CD4-positive, alpha-beta T cell (primary cell): ENCODE data around the gene WDR35. TPM values are rescaled to one million over a fixed set of nuclear protein-coding genes. Genes with fewer than 3 reads are reported as not detected.

ENCODE experiments used
- ATAC-seq: fragments of 200-7000 bp; cut with Tn5 transposase; one replicate; pipeline ENCODE4 v1.10.0; 2022; ENCODE audit warnings: mild to moderate bottlenecking; ENCODE audit not compliant: poor library complexity
- CTCF ChIA-PET: fragments of 350-600 bp; sonication (Branson Sonifier 250); formaldehyde crosslinking; loops from one replicate; lab custom pipeline; 2021; ENCODE audit warnings: antibody characterized with exemption, inconsistent platforms; lab: Charles Lee
- POLR2A ChIA-PET: fragments of 350-600 bp; sonication (Branson Sonifier 250); formaldehyde crosslinking; loops from one replicate; lab custom pipeline; 2021; ENCODE audit warnings: antibody characterized with exemption, inconsistent platforms; lab: Charles Lee
- DNase-seq, 14 experiments: peaks; one replicate each; pipeline ENCODE4 v3.0.0-alpha.2; 2013 to 2020; ENCODE audit warnings: mixed read lengths in 2 of 14
- H3K27ac ChIP-seq, 2 donors: one replicate each; pipeline versions ENCODE4 v1.5.1 to v1.7.0; 2013; ENCODE audit warnings: low read length in 2 of 2, low read depth in 1 of 2, mild to moderate bottlenecking in 1 of 2
- H3K27me3 ChIP-seq, 2 experiments: 1 replicate in 1 of 2; 2 replicates in 1 of 2; pipeline versions ENCODE4 v1.6.1 to v1.7.0; 2013; ENCODE audit warnings: low read length in 2 of 2, control low read depth in 1 of 2, mild to moderate bottlenecking in 1 of 2, moderate library complexity in 1 of 2; ENCODE audit not compliant: insufficient read depth in 2 of 2, control insufficient read depth in 1 of 2
- H3K36me3 ChIP-seq: one replicate; pipeline ENCODE4 v1.6.1; 2013; ENCODE audit warnings: low read length, control low read depth; ENCODE audit not compliant: insufficient read depth
- H3K4me1 ChIP-seq: one replicate; pipeline ENCODE4 v1.6.1; 2013; ENCODE audit warnings: low read length, control low read depth; ENCODE audit not compliant: insufficient read depth
- H3K4me3 ChIP-seq: one replicate; pipeline ENCODE4 v1.5.1; 2013; ENCODE audit warnings: mild to moderate bottlenecking, low read length, moderate library complexity
- H3K9me3 ChIP-seq, 2 experiments: 1 replicate in 1 of 2; 2 replicates in 1 of 2; pipeline versions ENCODE4 v1.6.1 to v1.7.0; 2013; ENCODE audit warnings: low read length in 2 of 2, mild to moderate bottlenecking in 2 of 2, control low read depth in 1 of 2, moderate library complexity in 1 of 2; ENCODE audit not compliant: control insufficient read depth in 1 of 2, insufficient read depth in 1 of 2
- H3K27ac Mint-ChIP-seq: one replicate; pipeline ENCODE4 v1.8.0; 2020; ENCODE audit warnings: mixed read lengths
- H3K27me3 Mint-ChIP-seq: one replicate; pipeline ENCODE4 v1.8.0; 2021; ENCODE audit warnings: mixed read lengths
- H3K36me3 Mint-ChIP-seq: one replicate; pipeline ENCODE4 v1.8.0; 2021; ENCODE audit warnings: low read depth, mixed read lengths
- H3K4me1 Mint-ChIP-seq: one replicate; pipeline ENCODE4 v1.8.0; 2021; ENCODE audit warnings: low read depth, mixed read lengths
- H3K4me3 Mint-ChIP-seq: one replicate; pipeline ENCODE4 v1.8.0; 2020; ENCODE audit warnings: mild to moderate bottlenecking, mixed read lengths
- H3K9me3 Mint-ChIP-seq: one replicate; pipeline ENCODE4 v1.8.0; 2020; ENCODE audit warnings: mixed read lengths
- intact Hi-C, 2 experiments: fragments of 100-400 bp; cut with DNase I in 1 of 2; cut with micrococcal nuclease in 1 of 2; formaldehyde crosslinking; loops; one replicate each; pipeline versions ENCODE4 v1.15.1 to v1.9.0; 2023 to 2025; cut with DNase I, micrococcal nuclease
- total RNA-seq, 174 experiments: library from RNA in 2 of 174; stranded (reverse) in 2 of 174; gene quantifications; one replicate each; pipeline ENCODE4 v1.2.3 and lab custom pipeline; 2021 to 2026
- TF ChIP-seq, protein P1 (sequence below): fragments of 200-600 bp; IDR thresholded peaks from one replicate; pipeline ENCODE4 v1.8.0; 2022; ENCODE audit warnings: antibody characterized with exemption, mild to moderate bottlenecking

The WDR35 gene
- total RNA-seq, 2 experiments from 2014 or later, result 2.8 to 3.2 TPM

DNA sequence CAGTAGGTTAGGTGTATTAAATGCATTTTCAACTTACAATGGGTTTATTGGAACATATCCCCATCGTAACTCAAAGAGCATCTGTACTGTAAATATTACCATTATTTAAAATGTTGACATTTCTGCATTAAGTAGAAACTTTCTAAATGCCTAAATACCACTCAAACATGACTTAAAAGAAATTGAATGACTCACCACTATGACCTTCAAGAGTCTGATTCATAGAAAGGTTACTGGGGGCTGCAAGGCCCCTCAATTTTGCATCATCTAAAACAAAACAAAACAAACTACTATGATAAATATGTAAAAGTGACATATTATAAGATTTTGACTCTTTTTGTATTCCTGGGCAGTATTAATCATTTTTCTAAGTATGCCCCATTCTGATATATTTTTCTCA, 7.6 kb downstream of the WDR35 start:
- Histone ChIP-seq H3K4me1 (no peaks in the 10 kb centered on the region), H3K27ac (no peak overlapping the region), H3K9me3 (no peaks in the 10 kb centered on the region), H3K27me3 (no peaks in the 10 kb centered on the region), H3K36me3 (peaks cover 6% of the 10 kb centered on the region), H3K4me3 (no peak overlapping the region)
- POLR2A ChIA-PET, result no interaction called here
- DNase-seq (no peak), ATAC-seq (no peak)
- TF ChIP-seq, protein P1, sequence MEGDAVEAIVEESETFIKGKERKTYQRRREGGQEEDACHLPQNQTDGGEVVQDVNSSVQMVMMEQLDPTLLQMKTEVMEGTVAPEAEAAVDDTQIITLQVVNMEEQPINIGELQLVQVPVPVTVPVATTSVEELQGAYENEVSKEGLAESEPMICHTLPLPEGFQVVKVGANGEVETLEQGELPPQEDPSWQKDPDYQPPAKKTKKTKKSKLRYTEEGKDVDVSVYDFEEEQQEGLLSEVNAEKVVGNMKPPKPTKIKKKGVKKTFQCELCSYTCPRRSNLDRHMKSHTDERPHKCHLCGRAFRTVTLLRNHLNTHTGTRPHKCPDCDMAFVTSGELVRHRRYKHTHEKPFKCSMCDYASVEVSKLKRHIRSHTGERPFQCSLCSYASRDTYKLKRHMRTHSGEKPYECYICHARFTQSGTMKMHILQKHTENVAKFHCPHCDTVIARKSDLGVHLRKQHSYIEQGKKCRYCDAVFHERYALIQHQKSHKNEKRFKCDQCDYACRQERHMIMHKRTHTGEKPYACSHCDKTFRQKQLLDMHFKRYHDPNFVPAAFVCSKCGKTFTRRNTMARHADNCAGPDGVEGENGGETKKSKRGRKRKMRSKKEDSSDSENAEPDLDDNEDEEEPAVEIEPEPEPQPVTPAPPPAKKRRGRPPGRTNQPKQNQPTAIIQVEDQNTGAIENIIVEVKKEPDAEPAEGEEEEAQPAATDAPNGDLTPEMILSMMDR, result no peak
- Mint-ChIP-seq H3K4me3 (no peak overlapping the region), H3K27me3 (no peaks in the 10 kb centered on the region), H3K36me3 (peaks cover 22% of the 10 kb centered on the region), H3K9me3 (no peaks in the 10 kb centered on the region), H3K27ac (no peak overlapping the region), H3K4me1 (no peaks in the 10 kb centered on the region)
- intact Hi-C loops, result loop anchor here in 1 of 2 experiments (10.0 kb wide), 1 partner anchor 77 kb away; the partner anchor contains the start of gene TTC32
- CTCF ChIA-PET, result no interaction called here

DNA sequence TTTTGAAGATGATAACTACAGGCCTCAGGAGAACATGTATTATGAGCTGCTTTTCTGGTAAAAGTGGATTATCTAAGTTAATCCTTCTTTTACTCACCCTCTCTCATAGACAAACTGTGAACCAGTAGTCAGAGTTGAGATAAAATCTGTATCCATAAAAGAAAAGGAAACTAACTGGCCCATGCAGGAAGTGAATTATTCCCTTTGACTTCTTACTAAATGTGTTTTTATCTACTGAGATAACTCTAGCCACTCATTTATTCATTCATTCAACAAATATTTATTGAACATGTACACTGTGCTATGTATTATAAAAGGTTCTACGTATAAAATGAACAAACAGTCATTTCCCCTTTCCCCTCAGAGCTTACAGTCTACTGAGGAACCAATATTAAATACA, 10.0 kb downstream of the WDR35 start:
- Histone ChIP-seq H3K4me1 (no peaks in the 10 kb centered on the region), H3K27me3 (no peaks in the 10 kb centered on the region), H3K4me3 (no peak overlapping the region), H3K27ac (no peak overlapping the region), H3K36me3 (peaks cover 6% of the 10 kb centered on the region), H3K9me3 (no peaks in the 10 kb centered on the region)
- H3K36me3 Mint-ChIP-seq, result peaks cover 25% of the 10 kb centered on the region
- TF ChIP-seq, protein P1, result no peak
- no peaks in the 10 kb centered on the region for H3K27me3 Mint-ChIP-seq
- no peak for DNase-seq
- no peak for ATAC-seq
- ChIA-PET CTCF (interaction anchor here (0.7 kb wide), 1 partner anchor 39 kb away, joined by 3 read pairs; no protein-coding TSS in a partner anchor), POLR2A (no interaction called here)
- no peak overlapping the region for H3K27ac Mint-ChIP-seq
- intact Hi-C loops, result loop anchor here in 1 of 2 experiments (10.0 kb wide), 1 partner anchor 75 kb away; the partner anchor contains the start of gene TTC32
- no peaks in the 10 kb centered on the region for H3K4me1 Mint-ChIP-seq
- H3K4me3 Mint-ChIP-seq, result no peak overlapping the region
- no peaks in the 10 kb centered on the region for H3K9me3 Mint-ChIP-seq

DNA sequence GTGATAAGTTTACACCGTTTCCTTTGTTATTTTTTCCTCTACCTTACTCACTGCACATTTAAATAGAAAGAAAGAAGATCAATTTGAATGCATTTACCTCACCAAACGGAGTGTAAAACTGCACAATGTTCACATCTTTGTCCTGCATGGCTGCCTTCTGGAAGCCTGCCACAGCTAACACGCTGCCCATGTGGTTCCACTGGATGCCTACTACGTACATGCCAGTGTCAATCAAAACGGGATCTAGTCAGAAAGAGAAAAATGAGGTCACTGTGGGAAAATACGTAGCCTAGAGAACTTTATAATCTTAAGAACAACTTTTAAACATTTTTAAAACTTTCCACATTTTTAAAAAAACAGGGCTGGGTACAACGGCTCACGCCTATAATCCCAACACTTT, 16.4 kb downstream of the WDR35 start:
- ATAC-seq (no peak), DNase-seq (no peak)
- ChIA-PET CTCF (no interaction called here), POLR2A (no interaction called here)
- Histone ChIP-seq H3K36me3 (peaks cover 6% of the 10 kb centered on the region), H3K9me3 (no peaks in the 10 kb centered on the region), H3K4me1 (no peaks in the 10 kb centered on the region), H3K27ac (no peak overlapping the region), H3K27me3 (no peaks in the 10 kb centered on the region), H3K4me3 (no peak overlapping the region)
- Mint-ChIP-seq H3K27me3 (no peaks in the 10 kb centered on the region), H3K4me3 (no peak overlapping the region), H3K27ac (no peak overlapping the region), H3K9me3 (no peaks in the 10 kb centered on the region), H3K36me3 (peaks cover 40% of the 10 kb centered on the region), H3K4me1 (peaks cover 12% of the 10 kb centered on the region)
- intact Hi-C loops, result no loop called here
- TF ChIP-seq, protein P1, result no peak
